Endothelial cell of umbilical vein (primary cell): ENCODE measurements around the gene VCAN. TPM values are rescaled to one million over a fixed set of nuclear protein-coding genes. Genes with fewer than 3 reads are reported as not detected.

Experiments
- BruUV-seq: library from RNA; stranded (reverse); fragments of 400-500 nt; replicated peaks from 2 replicates; lab custom pipeline; 2021; lab: Mats Ljungman, UMichigan
- CTCF ChIA-PET: fragments of 300-600, 350-600 bp; sonication (Branson Sonifier 250); formaldehyde crosslinking; loops from one replicate; lab custom pipeline; 2021; ENCODE audit warnings: antibody characterized with exemption, inconsistent platforms; lab: Charles Lee
- POLR2A ChIA-PET: fragments of 300-600, 350-600 bp; sonication (Branson Sonifier 250); formaldehyde crosslinking; loops from one replicate; lab custom pipeline; 2021; ENCODE audit warnings: antibody characterized with exemption, inconsistent platforms; lab: Charles Lee
- DNase-seq: peaks from one replicate; pipeline ENCODE4 v3.0.0-alpha.2; 2011; ENCODE audit warnings: low read depth, low spot score
- FAIRE-seq: peaks from 2 replicates; lab custom pipeline; 2011; peaks lifted over from hg19 to GRCh38; lab: Jason Lieb, UNC
- H2AFZ ChIP-seq: 2 replicates; pipeline ENCODE4 v1.6.0; 2012; ENCODE audit warnings: low read depth, low read length, control low read depth, inconsistent platforms
- H3K27ac ChIP-seq: 2 replicates; pipeline ENCODE4 v1.5.1; 2011; ENCODE audit warnings: low read depth, mild to moderate bottlenecking, control low read depth, low read length, moderate library complexity; ENCODE audit not compliant: insufficient read depth
- H3K27me3 ChIP-seq, 2 experiments: 2 replicates each; pipeline versions ENCODE4 v1.6.0 to v1.6.1; 2011; ENCODE audit warnings: low read length in 2 of 2, mixed read lengths in 1 of 2; ENCODE audit not compliant: control insufficient read depth in 2 of 2, insufficient read depth in 2 of 2
- H3K36me3 ChIP-seq, 2 experiments: 2 replicates in 1 of 2; 3 replicates in 1 of 2; pipeline ENCODE4 v1.5.1; 2011; ENCODE audit warnings: low read length in 2 of 2, mild to moderate bottlenecking in 1 of 2, moderate library complexity in 1 of 2; ENCODE audit not compliant: control insufficient read depth in 2 of 2, insufficient read depth in 2 of 2; ENCODE audit errors: extremely low read depth in 1 of 2
- H3K4me1 ChIP-seq: 3 replicates; pipeline ENCODE4 v1.5.1; 2011; ENCODE audit warnings: mild to moderate bottlenecking, low read length; ENCODE audit not compliant: control insufficient read depth, insufficient read depth; ENCODE audit errors: extremely low read depth
- H3K4me2 ChIP-seq: 2 replicates; pipeline ENCODE4 v1.6.1; 2011; ENCODE audit warnings: low read length, control low read depth, mixed read lengths; ENCODE audit not compliant: insufficient read depth
- H3K4me3 ChIP-seq, 3 experiments: fragments of 200-600 bp in 1 of 3; sonication (generic), shearing (Covaris generic) in 1 of 3; replicated peaks in 1 of 3; 2 replicates each; pipeline ENCODE4 v1.5.1; 2011 to 2016; ENCODE audit warnings: control low read depth in 3 of 3, low read length in 3 of 3, mild to moderate bottlenecking in 2 of 3, inconsistent platforms in 1 of 3, low read depth in 1 of 3, moderate library complexity in 1 of 3; ENCODE audit not compliant: insufficient read depth in 1 of 3
- H3K79me2 ChIP-seq: 2 replicates; pipeline ENCODE4 v1.6.0; 2012; ENCODE audit warnings: low read length, inconsistent platforms; ENCODE audit not compliant: control insufficient read depth, insufficient read depth
- H3K9ac ChIP-seq: replicated peaks from 2 replicates; pipeline ENCODE3; 2011; ENCODE audit warnings: low read length, control low read depth; ENCODE audit not compliant: insufficient read depth; ENCODE audit errors: extremely low read depth
- H3K9me1 ChIP-seq: replicated peaks from 3 replicates; pipeline ENCODE4 v1.6.0; 2011; ENCODE audit warnings: mild to moderate bottlenecking, low read length; ENCODE audit not compliant: control insufficient read depth, insufficient read depth; ENCODE audit errors: extremely low read depth
- H3K9me3 ChIP-seq: replicated peaks from 2 replicates; pipeline ENCODE4 v1.5.1; 2012; ENCODE audit warnings: low read length, inconsistent platforms; ENCODE audit not compliant: control insufficient read depth, insufficient read depth
- H4K20me1 ChIP-seq: replicated peaks from 2 replicates; pipeline ENCODE3; 2011; ENCODE audit warnings: mild to moderate bottlenecking, low read length; ENCODE audit not compliant: control insufficient read depth, insufficient read depth; ENCODE audit errors: extremely low read depth
- EZH2 ChIP-seq: IDR thresholded peaks from 2 replicates; pipeline ENCODE4 v1.6.1; 2012; ENCODE audit warnings: borderline replicate concordance, low read depth, mild to moderate bottlenecking, moderate library complexity, low read length, inconsistent platforms; ENCODE audit not compliant: severe bottlenecking
- FOS ChIP-seq: IDR thresholded peaks from 2 replicates; pipeline ENCODE4 v1.6.1; 2011; ENCODE audit warnings: mild to moderate bottlenecking, low read length, moderate library complexity, borderline replicate concordance; ENCODE audit not compliant: insufficient read depth
- GATA2 ChIP-seq: IDR thresholded peaks from 2 replicates; pipeline ENCODE4 v1.7.0; 2011; ENCODE audit warnings: low read depth, mild to moderate bottlenecking, moderate library complexity, mixed read lengths, low read length; ENCODE audit not compliant: insufficient read length, insufficient read depth
- JUN ChIP-seq: IDR thresholded peaks from 2 replicates; pipeline ENCODE4 v1.6.1; 2011; ENCODE audit warnings: borderline replicate concordance, low read depth; ENCODE audit not compliant: insufficient read length, insufficient read depth
- MYC ChIP-seq: IDR thresholded peaks from one replicate; pipeline ENCODE4 v1.6.1; 2011; ENCODE audit warnings: mild to moderate bottlenecking, low read depth, low read length
- POLR2A ChIP-seq: IDR thresholded peaks from 2 replicates; pipeline ENCODE4 v1.6.1; 2012; ENCODE audit warnings: low read depth, mild to moderate bottlenecking, control low read depth, low read length
- POLR2AphosphoS5 ChIP-seq: IDR thresholded peaks from 2 replicates; pipeline ENCODE4 v1.6.1; 2012; ENCODE audit warnings: low read depth, mild to moderate bottlenecking, control low read depth, low read length, moderate library complexity; ENCODE audit not compliant: insufficient read depth
- dilution Hi-C: fragments of 300-500 bp; cut with MboI; formaldehyde crosslinking; loops from one replicate; pipeline ENCODE4 v1.15.0; 2019; ENCODE audit warnings: low sequenced_read_pairs; ENCODE audit not compliant: extremely low pct_ligation_motif_present
- intact Hi-C: fragments of 100-400 bp; cut with micrococcal nuclease; formaldehyde crosslinking; loops from one replicate; pipeline ENCODE4 v1.10.0; 2022
- polyA plus RNA-seq, 4 experiments: library from polyadenylated mRNA; depleted of rRNA in 3 of 4; stranded (reverse) in 3 of 4; unstranded in 1 of 4; fragments of >200 nt; gene quantifications; 2 replicates each; pipeline versions ENCODE4 v1.2.1 to v1.2.3, GENCODE V29; 2011 to 2012; ENCODE audit warnings: missing spikeins in 1 of 4
- total RNA-seq: library from RNA; stranded (reverse); gene quantifications from 2 replicates; pipeline ENCODE4 v1.2.3, GENCODE V29; 2021
- TF ChIP-seq, protein P1 (sequence below): IDR thresholded peaks from 2 replicates; pipeline ENCODE4 v1.6.1; 2011; ENCODE audit not compliant: insufficient read depth, insufficient read length
- TF ChIP-seq, protein P2 (sequence below), 2 donors: IDR thresholded peaks; 1 replicate in 1 of 2; 2 replicates in 1 of 2; pipeline ENCODE4 v1.5.1; 2011; ENCODE audit warnings: low read length in 2 of 2, mild to moderate bottlenecking in 2 of 2, moderate library complexity in 2 of 2, control low read depth in 1 of 2, inconsistent platforms in 1 of 2, low read depth in 1 of 2; ENCODE audit not compliant: insufficient read depth in 1 of 2; ENCODE audit errors: extremely low read depth in 1 of 2

The VCAN gene
- total and polyA plus RNA-seq, 2 donors (not counting 3 experiments of a cell fraction or from before 2014, with no cell fraction given) = 0.35 to 1.2 TPM

DNA sequence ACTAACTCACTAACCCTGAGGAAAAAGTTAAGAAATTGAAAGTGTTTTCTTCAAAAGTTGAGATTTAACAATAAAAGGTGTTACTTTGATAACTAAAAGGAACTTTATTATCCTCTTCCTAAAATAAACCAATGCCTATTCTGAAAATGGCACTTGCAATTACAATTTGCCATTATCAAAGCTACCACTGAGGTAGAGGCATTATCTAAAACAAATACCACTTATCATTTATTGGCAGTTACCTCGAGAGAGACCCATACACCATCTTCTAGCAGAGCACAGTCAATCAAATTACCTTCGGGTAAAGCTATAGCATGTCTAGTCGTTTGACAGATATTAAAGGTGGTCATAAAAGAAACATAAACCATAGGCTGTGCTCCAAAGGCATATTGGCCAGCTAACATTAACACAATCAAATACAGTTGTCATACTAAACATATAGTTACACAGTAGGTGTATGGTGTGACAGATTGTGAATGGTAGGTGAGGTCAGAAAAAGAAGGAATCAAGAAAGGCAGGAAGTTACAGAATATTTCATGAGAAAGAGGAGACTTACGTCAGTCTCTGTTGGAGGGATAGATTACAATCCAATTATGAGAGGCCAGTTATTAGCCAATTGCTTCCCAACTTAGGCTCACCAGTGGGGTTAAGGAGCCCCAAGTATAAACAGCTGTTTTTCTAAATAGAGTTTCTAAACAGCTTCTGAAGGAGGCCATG lies 56.3 kb downstream of the VCAN start:
- Histone ChIP-seq H3K27ac (no peak overlapping the region), H3K9me1 (no peaks in the 10 kb centered on the region), H2AFZ (no peak overlapping the region), H3K9ac (no peak overlapping the region), H4K20me1 (no peaks in the 10 kb centered on the region), H3K79me2 (no peaks in the 10 kb centered on the region), H3K36me3 (no peaks in the 10 kb centered on the region), H3K9me3 (no peaks in the 10 kb centered on the region), H3K27me3 (peaks cover 10 to 14% of the 10 kb centered on the region in 2 experiments), H3K4me2 (no peak overlapping the region), H3K4me1 (no peaks in the 10 kb centered on the region), H3K4me3 (no peak overlapping the region)
- ChIA-PET CTCF (no interaction called here), POLR2A (no interaction called here)
- intact Hi-C loops (no loop called here), dilution Hi-C loops (no loop called here)
- no TSS peak for BruUV-seq
- DNase-seq (no peak), FAIRE-seq (no peak)
- TF ChIP-seq, protein P1, sequence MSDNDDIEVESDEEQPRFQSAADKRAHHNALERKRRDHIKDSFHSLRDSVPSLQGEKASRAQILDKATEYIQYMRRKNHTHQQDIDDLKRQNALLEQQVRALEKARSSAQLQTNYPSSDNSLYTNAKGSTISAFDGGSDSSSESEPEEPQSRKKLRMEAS = no peak
- no peak for TF ChIP-seq FOS
- no peak for TF ChIP-seq GATA2
- TF ChIP-seq, protein P2, sequence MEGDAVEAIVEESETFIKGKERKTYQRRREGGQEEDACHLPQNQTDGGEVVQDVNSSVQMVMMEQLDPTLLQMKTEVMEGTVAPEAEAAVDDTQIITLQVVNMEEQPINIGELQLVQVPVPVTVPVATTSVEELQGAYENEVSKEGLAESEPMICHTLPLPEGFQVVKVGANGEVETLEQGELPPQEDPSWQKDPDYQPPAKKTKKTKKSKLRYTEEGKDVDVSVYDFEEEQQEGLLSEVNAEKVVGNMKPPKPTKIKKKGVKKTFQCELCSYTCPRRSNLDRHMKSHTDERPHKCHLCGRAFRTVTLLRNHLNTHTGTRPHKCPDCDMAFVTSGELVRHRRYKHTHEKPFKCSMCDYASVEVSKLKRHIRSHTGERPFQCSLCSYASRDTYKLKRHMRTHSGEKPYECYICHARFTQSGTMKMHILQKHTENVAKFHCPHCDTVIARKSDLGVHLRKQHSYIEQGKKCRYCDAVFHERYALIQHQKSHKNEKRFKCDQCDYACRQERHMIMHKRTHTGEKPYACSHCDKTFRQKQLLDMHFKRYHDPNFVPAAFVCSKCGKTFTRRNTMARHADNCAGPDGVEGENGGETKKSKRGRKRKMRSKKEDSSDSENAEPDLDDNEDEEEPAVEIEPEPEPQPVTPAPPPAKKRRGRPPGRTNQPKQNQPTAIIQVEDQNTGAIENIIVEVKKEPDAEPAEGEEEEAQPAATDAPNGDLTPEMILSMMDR (IDR thresholded peaks at IDR 0.05; ENCODE audit: extremely low read depth in 1 of 2, insufficient read depth in 1 of 2, low read depth in 1 of 2, low read length in 2 of 2) = no peak
- no peak for TF ChIP-seq MYC
- no peak for TF ChIP-seq EZH2
- no peak for TF ChIP-seq POLR2A
- no peak for TF ChIP-seq JUN
- TF ChIP-seq POLR2AphosphoS5 = no peak
